GM19452 (cell line): Measurements from ENCODE around the gene MGP.
A peak's percentile ranks its signal among the peaks of the same experiment; 100 is the strongest.

ENCODE experiments used
- ATAC-seq: cut with Tn5 transposase; IDR thresholded peaks from one replicate; pipeline ENCODE4 v1.9.1; 2021; ENCODE audit not compliant: unreplicated experiment

Gene MGP

GRCh38 chr12:14868916-14869506 is 16.6 kb downstream of the MGP start:
- ATAC-seq: no peak

- ATAC-seq: no peak
Measured at GRCh38 chr12:14860490-14860889, 25.2 kb downstream of the MGP start.

- ATAC-seq: no peak
Measured at GRCh38 chr12:14858513-14858912, 27.1 kb downstream of the MGP start.

GRCh38 chr12:14854586-14855183 is 31.0 kb downstream of the MGP start:
- no peak for ATAC-seq

GRCh38 chr12:14853961-14854360 is 31.7 kb downstream of the MGP start:
- no peak for ATAC-seq

GRCh38 chr12:14852880-14853279 is 32.8 kb downstream of the MGP start:
- no peak for ATAC-seq

GRCh38 chr12:14850929-14851663 is 34.6 kb downstream of the MGP start:
- ATAC-seq: peak; percentile 82

GRCh38 chr12:14849661-14850060 is 36.0 kb downstream of the MGP start:
- no peak for ATAC-seq

- no peak for ATAC-seq
Measured at GRCh38 chr12:14846876-14847580, 38.6 kb downstream of the MGP start.

- ATAC-seq: no peak
Measured at GRCh38 chr12:14846042-14846587, 39.5 kb downstream of the MGP start.

- ATAC-seq: no peak
Measured at GRCh38 chr12:14845350-14845750, 40.3 kb downstream of the MGP start.

GRCh38 chr12:14844401-14844800 is 41.3 kb downstream of the MGP start:
- no peak for ATAC-seq

GRCh38 chr12:14843425-14843887 is 42.2 kb downstream of the MGP start, which contains the start of gene ART4:
Gene ART4 (minus strand): TSS chr12:14843526. CDS start chr12:14843113, 413 bp downstream.
- no peak for ATAC-seq

GRCh38 chr12:14842315-14842714 is 43.3 kb downstream of the MGP start:
- ATAC-seq: no peak

GRCh38 chr12:14841761-14842160 is 43.9 kb downstream of the MGP start:
- no peak for ATAC-seq

- ATAC-seq: no peak
Measured at GRCh38 chr12:14840616-14841015, 45.0 kb downstream of the MGP start.

- no peak for ATAC-seq
Measured at GRCh38 chr12:14839262-14839661, 46.4 kb downstream of the MGP start.

- no peak for ATAC-seq
Measured at GRCh38 chr12:14836336-14837210, 49.1 kb downstream of the MGP start.

GRCh38 chr12:14834509-14834908 is 51.1 kb downstream of the MGP start:
- no peak for ATAC-seq

GRCh38 chr12:14833952-14834351 is 51.7 kb downstream of the MGP start:
- no peak for ATAC-seq
